DOHH2 (cell line): ENCODE results near the gene SP1.
"Not testable (repeated sequence)": the region's sequence is repeated elsewhere in the genome, so short reads cannot be mapped to it uniquely, and the experiment has no call there.

Experiments used
- H3F3A ChIP-seq: fragments of 200-600 bp; sonication (generic), shearing (Covaris generic); 2 replicates; pipeline ENCODE4 v1.6.0; 2016; ENCODE audit warnings: antibody characterized with exemption, mild to moderate bottlenecking; ENCODE audit not compliant: control insufficient read depth, insufficient read depth
- H3K27ac ChIP-seq: fragments of 200-600 bp; sonication (generic); 2 replicates; pipeline ENCODE4 v1.5.1; 2014; ENCODE audit warnings: low read depth, mild to moderate bottlenecking, low read length, moderate library complexity
- H3K27me3 ChIP-seq: fragments of 200-600 bp; sonication (generic); 2 replicates; pipeline ENCODE4 v1.6.1; 2014; ENCODE audit warnings: mild to moderate bottlenecking, low read length, mixed read lengths; ENCODE audit not compliant: control insufficient read depth
- H3K36me3 ChIP-seq: fragments of 200-600 bp; sonication (generic); 2 replicates; pipeline ENCODE4 v1.6.1; 2014; ENCODE audit warnings: mild to moderate bottlenecking, low read length, moderate library complexity, mixed read lengths; ENCODE audit not compliant: control insufficient read depth
- H3K4me1 ChIP-seq: fragments of 200-600 bp; sonication (generic); 2 replicates; pipeline ENCODE4 v1.6.1; 2014; ENCODE audit warnings: mild to moderate bottlenecking, low read length, mixed read lengths; ENCODE audit not compliant: control insufficient read depth
- H3K4me2 ChIP-seq: fragments of 200-600 bp; sonication (generic); 2 replicates; pipeline ENCODE4 v1.6.0; 2014; ENCODE audit warnings: mild to moderate bottlenecking, low read length, moderate library complexity
- H3K4me3 ChIP-seq: fragments of 200-600 bp; sonication (generic); 2 replicates; pipeline ENCODE4 v1.5.1; 2014; ENCODE audit warnings: mild to moderate bottlenecking, low read length, mixed read lengths
- H3K79me2 ChIP-seq: fragments of 200-600 bp; sonication (generic); 2 replicates; pipeline ENCODE4 v1.6.1; 2014; ENCODE audit warnings: mild to moderate bottlenecking, low read length, mixed read lengths; ENCODE audit not compliant: control insufficient read depth
- H3K9me2 ChIP-seq: fragments of 200-600 bp; sonication (generic); replicated peaks from 2 replicates; pipeline ENCODE4 v1.6.1; 2014; ENCODE audit warnings: mild to moderate bottlenecking, low read length, mixed read lengths; ENCODE audit not compliant: control insufficient read depth
- H3K9me3 ChIP-seq: fragments of 200-600 bp; sonication (generic); 2 replicates; pipeline ENCODE4 v1.6.1; 2014; ENCODE audit warnings: antibody characterized with exemption, low read length, mixed read lengths; ENCODE audit not compliant: control insufficient read depth, insufficient read depth
- H4K20me1 ChIP-seq: fragments of 200-600 bp; sonication (generic); 2 replicates; pipeline ENCODE4 v1.6.0; 2014; ENCODE audit warnings: low read depth, mild to moderate bottlenecking, antibody characterized with exemption, low read length, moderate library complexity; ENCODE audit not compliant: control insufficient read depth, insufficient read depth
- EZH2phosphoT487 ChIP-seq: fragments of 200-600 bp; sonication (generic); IDR thresholded peaks from 2 replicates; pipeline ENCODE4 v1.6.1; 2017; ENCODE audit warnings: borderline replicate concordance, mild to moderate bottlenecking, antibody characterized with exemption, low read length, moderate library complexity, mixed read lengths
- TF ChIP-seq, protein P1 (sequence below): fragments of 200-600 bp; sonication (generic); IDR thresholded peaks from one replicate; pipeline ENCODE4 v1.5.1; 2014; ENCODE audit warnings: antibody characterized with exemption, mild to moderate bottlenecking, low read depth, low read length; ENCODE audit not compliant: poor library complexity, severe bottlenecking

The SP1 gene

DNA sequence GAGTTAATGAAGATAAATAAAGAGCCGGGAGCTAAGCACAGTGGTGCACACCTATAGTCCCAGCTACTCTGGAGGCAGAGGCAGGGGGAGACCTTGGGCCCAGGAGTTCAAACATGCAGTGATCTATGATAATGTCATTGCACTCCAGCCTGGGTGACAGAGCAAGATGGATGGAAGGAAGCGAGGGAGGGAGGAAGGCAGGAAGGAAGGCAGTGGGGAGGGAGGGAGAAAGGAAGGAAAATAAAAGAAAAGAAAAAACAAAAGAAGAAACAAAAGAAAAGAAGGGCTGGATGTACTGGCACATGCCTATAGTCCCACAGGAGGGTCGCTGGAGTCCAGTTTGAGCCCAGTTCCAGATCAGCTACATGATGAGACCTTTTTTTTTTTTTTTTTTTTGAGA is 24.9 kb upstream of the SP1 start:
- H4K20me1 ChIP-seq: no peaks in the 10 kb centered on the region
- TF ChIP-seq EZH2phosphoT487: no peak
- TF ChIP-seq, protein P1, sequence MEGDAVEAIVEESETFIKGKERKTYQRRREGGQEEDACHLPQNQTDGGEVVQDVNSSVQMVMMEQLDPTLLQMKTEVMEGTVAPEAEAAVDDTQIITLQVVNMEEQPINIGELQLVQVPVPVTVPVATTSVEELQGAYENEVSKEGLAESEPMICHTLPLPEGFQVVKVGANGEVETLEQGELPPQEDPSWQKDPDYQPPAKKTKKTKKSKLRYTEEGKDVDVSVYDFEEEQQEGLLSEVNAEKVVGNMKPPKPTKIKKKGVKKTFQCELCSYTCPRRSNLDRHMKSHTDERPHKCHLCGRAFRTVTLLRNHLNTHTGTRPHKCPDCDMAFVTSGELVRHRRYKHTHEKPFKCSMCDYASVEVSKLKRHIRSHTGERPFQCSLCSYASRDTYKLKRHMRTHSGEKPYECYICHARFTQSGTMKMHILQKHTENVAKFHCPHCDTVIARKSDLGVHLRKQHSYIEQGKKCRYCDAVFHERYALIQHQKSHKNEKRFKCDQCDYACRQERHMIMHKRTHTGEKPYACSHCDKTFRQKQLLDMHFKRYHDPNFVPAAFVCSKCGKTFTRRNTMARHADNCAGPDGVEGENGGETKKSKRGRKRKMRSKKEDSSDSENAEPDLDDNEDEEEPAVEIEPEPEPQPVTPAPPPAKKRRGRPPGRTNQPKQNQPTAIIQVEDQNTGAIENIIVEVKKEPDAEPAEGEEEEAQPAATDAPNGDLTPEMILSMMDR: no peak
- H3K36me3 ChIP-seq: no peaks in the 10 kb centered on the region
- H3K9me3 ChIP-seq: no peaks in the 10 kb centered on the region
- H3K9me2 ChIP-seq: no peaks in the 10 kb centered on the region
- H3K79me2 ChIP-seq: no peaks in the 10 kb centered on the region
- no peaks in the 10 kb centered on the region for H3K27me3 ChIP-seq
- H3K4me1 ChIP-seq: peaks cover 7% of the 10 kb centered on the region
- H3K27ac ChIP-seq: no peak overlapping the region
- no peaks in the 10 kb centered on the region for H3F3A ChIP-seq
- H3K4me2 ChIP-seq: no peak overlapping the region
- no peak overlapping the region for H3K4me3 ChIP-seq

GRCh38 chr12:53358836-53359419 is 21.0 kb upstream of the SP1 start:
- TF ChIP-seq, protein P1: no peak
- no peak for TF ChIP-seq EZH2phosphoT487
- Histone ChIP-seq H3K9me2 (no peaks in the 10 kb centered on the region), H3K9me3 (no peaks in the 10 kb centered on the region), H3K27me3 (no peaks in the 10 kb centered on the region), H3K4me1 (no peaks in the 10 kb centered on the region), H3F3A (no peaks in the 10 kb centered on the region), H3K79me2 (no peaks in the 10 kb centered on the region), H3K4me3 (no peak overlapping the region), H3K4me2 (no peak overlapping the region), H3K36me3 (no peaks in the 10 kb centered on the region), H3K27ac (no peak overlapping the region), H4K20me1 (no peaks in the 10 kb centered on the region)

DNA sequence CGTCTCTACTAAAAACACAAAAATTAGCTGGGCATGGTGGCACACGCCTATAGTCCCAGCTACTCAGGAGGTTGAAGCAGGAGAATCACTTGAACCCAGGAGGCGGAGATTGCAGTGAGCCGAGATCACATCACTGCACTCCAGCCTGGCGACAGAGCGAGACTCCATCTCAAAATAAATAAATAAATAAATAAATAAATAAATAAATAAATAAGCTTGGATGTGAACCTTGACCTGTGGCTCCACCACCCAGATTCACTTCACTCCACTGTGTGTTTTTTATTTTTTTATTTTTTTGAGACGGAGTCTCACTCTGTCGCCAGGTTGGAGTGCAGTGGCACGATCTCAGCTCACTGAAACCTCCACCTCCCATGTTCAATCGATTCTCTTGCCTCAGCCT is 18.3 kb upstream of the SP1 start:
- not testable (repeated sequence) for H3K4me1 ChIP-seq, H4K20me1 ChIP-seq, H3K27me3 ChIP-seq, H3K4me2 ChIP-seq, H3K9me3 ChIP-seq, H3K36me3 ChIP-seq, H3F3A ChIP-seq, H3K79me2 ChIP-seq, H3K4me3 ChIP-seq, H3K27ac ChIP-seq, H3K9me2 ChIP-seq

GRCh38 chr12:53365245-53365904 is 14.6 kb upstream of the SP1 start:
- no peak overlapping the region for H3K4me2 ChIP-seq
- H4K20me1 ChIP-seq: no peaks in the 10 kb centered on the region
- no peak overlapping the region for H3K4me3 ChIP-seq
- no peaks in the 10 kb centered on the region for H3F3A ChIP-seq
- H3K79me2 ChIP-seq: no peaks in the 10 kb centered on the region
- no peaks in the 10 kb centered on the region for H3K27me3 ChIP-seq
- TF ChIP-seq EZH2phosphoT487: no peak
- TF ChIP-seq, protein P1: no peak
- H3K4me1 ChIP-seq: peaks cover 4% of the 10 kb centered on the region
- no peak overlapping the region for H3K27ac ChIP-seq
- no peaks in the 10 kb centered on the region for H3K9me2 ChIP-seq
- H3K36me3 ChIP-seq: no peaks in the 10 kb centered on the region
- no peaks in the 10 kb centered on the region for H3K9me3 ChIP-seq

- not testable (repeated sequence) for H3K27me3 ChIP-seq, H3K36me3 ChIP-seq, H4K20me1 ChIP-seq, H3K4me3 ChIP-seq, H3K79me2 ChIP-seq, H3K27ac ChIP-seq, H3K9me2 ChIP-seq, H3K4me2 ChIP-seq, H3F3A ChIP-seq, H3K9me3 ChIP-seq
- H3K4me1 ChIP-seq: peaks cover 27% of the 10 kb centered on the region
These were observed 6.3 kb upstream of the SP1 start for GRCh38 chr12:53373554-53374133.

GRCh38 chr12:53374277-53374676 is 5.7 kb upstream of the SP1 start:
- not testable (repeated sequence) for H3K4me2 ChIP-seq, H3F3A ChIP-seq, H3K79me2 ChIP-seq

More at GRCh38 chr12:53374277-53374676, 5.7 kb upstream of the SP1 start:
- H3K4me3 ChIP-seq, H3K27me3 ChIP-seq, H3K36me3 ChIP-seq, H3K9me3 ChIP-seq, H3K27ac ChIP-seq, H4K20me1 ChIP-seq, H3K9me2 ChIP-seq: not testable (repeated sequence)
- H3K4me1 ChIP-seq: peaks cover 34% of the 10 kb centered on the region
